GM21723 (cell line): Measurements from ENCODE around the gene LBHD2.

ENCODE experiments used
- ATAC-seq: cut with Tn5 transposase; IDR thresholded peaks from one replicate; pipeline ENCODE4 v1.9.1; 2021; ENCODE audit warnings: mild to moderate bottlenecking, moderate library complexity; ENCODE audit not compliant: unreplicated experiment

LBHD2 gene

DNA sequence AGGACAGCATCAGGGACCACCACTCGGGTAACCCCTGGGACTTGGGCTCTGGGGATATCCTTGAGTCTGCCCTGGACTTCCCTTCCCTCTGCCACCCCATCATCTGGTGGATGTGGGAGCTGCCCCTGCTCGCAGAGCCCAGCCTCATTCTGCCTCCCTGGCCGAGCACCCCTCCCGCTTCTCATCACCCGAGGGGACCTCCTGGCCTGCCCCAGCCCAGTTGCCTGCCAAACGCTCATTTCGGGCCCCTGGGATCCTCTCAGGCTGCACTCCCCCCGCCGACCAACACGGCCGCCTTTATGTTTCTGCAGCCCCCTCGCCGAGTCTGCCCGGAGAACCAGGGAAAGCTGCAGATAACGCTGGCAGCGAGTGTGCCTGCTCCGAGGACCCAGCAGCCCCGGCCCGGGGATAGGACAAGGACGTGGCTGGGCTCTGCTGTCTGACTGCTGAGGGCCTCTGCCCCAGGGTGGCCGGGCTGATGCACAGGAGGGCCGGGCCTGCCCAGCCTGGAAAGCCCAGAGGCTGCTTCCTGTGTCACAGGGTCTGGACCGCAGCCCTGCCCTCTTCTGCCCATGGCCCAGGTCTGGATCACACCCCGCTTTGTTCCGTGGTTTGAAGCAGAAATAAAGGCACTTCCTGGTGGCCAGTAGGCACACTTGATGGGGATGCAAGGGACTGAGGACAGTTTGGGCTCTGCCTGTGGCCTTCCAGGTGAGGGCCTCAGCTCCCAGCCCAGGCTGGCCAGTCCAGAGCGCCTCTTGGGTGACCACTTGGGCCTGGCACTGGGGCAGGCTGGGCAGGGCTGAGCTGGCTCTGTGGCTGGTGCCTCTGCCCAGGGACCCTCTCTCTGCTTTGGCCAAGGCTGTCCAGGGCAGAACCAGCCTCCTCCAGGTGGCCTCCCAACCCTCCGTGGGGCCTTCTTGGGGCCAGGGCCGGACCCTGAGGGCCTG, 5.7 kb downstream of the LBHD2 start:
- ATAC-seq, result no peak

DNA sequence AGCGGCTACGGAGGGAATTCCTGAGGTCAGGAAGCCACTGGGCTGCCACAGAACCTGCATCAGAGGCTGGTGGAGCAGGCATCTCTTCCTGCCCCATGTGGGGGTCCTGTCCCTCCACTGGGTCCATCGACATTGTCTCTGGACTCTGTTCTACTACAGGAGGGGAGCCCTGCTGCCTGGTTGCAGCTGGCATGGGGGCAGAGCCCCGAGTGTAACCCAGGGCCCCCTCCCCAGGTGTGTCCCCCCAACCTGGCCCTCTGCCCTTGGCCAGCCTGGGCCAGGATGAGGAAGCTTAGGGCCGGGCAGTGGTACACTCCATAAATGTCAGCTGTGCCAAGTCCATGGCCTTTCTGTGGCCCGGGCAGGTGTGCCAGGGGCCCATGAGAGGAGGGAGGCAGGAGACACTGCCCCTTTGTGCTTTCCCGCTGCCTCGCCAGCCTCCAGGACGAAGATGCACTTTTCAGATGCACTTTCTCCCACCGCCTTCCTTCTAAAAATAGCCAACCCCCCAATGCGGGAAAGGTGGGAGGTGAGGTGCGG, 6.5 kb downstream of the LBHD2 start:
- no peak for ATAC-seq

DNA sequence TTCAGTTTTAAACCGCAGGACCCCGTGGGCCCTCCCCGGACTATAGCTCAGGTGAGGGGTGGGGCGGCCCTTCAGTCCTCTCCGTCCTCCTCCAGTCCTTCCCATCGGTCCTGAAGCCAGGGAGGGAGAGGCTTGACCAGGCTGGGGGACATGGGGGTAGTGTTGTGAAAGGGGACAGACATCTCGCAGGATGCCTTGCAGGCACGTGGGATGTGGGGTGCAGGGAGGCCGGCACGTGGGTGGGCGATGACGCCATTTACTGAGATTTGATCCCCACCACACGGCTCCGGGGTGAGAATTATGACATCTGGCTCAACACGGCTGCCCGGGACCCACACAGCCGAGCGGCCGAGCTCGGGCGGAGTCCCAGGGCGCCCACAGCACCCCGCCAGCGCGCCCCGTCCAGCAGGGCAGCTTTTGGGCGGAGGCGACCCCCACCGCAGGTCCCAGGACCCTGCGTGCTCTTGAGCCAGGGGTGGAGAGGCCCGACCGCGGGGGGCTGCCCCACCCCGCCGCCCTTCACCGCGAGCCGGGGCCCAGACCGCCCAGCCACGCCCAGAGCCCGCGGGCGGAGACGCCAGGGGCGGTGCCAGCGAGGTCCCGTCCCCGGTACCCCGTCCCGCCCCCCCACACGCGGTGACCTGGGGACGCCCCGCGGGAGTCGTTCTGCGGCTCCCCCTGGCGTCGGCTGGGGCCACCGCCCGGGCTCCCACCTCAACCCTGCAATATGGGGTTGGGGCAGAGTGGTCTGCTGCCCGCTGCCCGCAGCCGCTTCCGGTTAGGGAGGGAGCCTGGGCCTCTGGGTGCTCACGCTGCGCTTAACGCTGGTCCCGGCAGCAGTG, 7.3 kb downstream of the LBHD2 start:
- ATAC-seq, result peak; percentile 61

DNA sequence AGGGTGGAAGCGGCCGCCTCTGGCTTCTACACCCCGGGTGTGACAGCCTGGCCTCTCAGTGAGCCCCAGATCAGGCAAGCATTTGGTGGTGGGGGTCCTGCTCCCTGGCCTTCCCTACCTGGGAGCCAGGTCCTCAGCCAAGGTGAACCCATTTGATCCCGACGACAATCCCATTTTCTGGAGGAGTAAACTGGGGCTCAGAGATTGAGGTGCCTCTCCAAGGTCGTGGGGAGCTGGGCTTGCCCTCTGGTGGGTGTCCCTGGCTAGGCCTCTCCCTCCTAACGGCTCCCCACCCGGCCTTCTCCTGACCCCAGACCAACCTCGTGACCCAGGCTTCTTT, 7.8 kb downstream of the LBHD2 start:
- peak; percentile 18 for ATAC-seq

DNA sequence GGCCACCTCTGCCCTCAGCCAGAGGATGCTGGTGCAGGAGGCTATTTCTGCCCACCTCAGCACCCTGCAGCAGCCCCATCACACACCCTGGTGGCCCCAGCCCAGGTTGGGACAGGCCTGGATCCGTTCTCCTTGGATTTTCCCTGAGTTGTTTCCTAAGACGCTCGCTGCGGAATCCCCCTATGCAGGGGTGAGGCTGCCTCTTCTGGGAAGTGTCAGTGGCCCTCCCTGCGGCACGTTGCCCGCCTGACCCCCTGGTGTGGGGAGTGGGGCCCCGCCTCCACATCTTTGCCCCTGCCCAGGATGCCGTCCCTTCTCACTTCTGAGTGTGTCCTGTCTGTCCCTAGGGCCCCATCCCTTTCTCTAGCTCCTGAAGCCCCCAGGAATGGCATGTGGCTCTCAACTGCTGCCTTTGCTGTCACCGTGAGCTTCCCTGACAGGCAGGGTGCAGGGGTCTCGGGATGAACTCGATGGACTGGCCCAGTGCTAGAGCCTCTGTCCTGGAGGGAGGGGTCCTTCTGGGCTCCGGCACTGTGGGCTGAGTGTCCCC, 9.9 kb downstream of the LBHD2 start:
- ATAC-seq, result no peak

DNA sequence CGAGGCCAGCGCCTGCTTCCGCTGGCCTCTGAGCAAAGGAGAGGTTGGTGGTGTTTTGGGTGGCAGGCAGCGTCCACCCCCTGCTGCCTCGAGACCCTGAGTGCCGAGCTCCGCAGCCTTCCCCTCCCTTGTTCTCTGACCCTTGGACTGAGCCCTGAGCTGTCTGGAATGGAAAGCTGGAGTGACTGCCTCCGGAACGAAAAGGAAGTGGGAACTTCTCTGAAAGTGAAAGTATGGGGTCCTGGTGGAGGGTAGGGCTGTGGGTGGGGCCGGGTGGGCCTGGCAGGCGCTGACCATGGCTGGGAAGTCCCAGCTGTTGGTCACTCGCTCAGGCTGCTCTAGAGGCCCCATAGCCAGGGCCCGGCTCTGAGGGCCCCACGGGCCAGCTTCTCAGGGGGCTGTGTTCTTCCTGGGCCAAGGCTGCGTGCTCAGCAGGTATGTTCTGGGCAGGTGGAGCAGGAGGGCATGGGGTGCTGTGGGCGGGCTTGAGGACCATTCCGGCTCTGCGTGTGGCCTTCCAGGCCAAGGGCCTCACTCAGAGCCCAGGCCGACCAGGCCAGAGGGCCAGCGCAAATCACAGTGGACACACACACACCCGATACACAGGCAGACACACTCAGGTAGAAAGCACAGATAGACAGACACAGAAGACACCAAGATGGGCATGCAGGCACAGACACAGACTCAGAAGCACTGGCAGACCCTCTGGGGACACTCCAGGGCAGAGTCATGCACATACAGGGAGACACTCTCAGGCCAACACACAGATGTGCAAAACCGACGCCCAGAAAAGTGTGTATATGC, 10.6 kb downstream of the LBHD2 start, which contains the start of gene EXOC3L4:
EXOC3L4 (plus strand) TSS at position 320 of the 804 bp plus-strand sequence. CDS start 5,495 bp downstream, outside the sequence.
- ATAC-seq, result no peak

DNA sequence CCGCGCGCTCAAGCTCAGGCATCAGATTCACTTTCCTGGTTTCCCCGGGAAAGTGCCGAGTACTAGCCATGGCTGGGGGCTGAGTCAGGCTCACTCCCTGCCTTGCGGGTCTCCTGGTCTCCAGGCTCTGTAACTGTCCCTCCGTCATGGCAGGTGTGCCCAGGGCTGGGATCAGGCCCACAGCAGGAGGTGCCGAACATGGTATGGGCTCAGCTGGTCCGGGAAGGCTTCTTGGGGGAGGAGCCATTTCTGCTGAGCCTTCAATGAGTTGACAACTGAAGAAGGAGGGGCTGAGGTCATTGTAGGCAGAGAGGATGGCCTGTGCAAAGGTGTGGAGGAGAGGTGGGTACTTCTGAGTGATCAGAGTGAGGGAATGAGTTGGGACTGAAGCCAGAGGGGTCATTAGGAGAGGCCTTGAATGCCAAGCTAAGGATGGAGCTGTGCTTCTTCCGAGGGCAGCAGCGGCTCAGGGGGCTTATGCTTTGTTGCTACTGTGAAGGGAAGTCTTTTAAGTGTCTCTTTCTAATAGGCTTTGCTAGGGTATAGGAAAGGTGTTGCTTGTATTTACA, 11.3 kb downstream of the LBHD2 start:
- ATAC-seq, result no peak

DNA sequence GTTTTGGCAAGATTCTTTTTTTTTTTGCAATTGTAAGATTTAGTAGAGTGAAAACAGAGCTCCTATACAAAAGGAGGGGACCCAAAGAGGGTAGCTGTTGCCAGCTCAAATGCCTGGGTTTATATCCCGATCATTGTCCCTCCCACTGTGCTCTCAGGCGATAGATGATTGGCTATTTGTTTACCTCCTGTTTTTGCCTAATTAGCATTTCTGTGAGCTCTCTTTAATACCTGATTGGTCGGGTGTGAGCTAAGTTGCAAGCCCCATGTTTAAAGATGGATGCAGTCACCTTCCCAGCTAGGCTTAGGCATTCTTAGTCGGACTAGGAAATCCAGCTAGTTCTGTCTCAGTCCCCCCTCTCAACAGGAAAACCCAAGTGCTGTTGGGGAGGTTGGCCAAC, 12.4 kb downstream of the LBHD2 start:
- no peak for ATAC-seq

DNA sequence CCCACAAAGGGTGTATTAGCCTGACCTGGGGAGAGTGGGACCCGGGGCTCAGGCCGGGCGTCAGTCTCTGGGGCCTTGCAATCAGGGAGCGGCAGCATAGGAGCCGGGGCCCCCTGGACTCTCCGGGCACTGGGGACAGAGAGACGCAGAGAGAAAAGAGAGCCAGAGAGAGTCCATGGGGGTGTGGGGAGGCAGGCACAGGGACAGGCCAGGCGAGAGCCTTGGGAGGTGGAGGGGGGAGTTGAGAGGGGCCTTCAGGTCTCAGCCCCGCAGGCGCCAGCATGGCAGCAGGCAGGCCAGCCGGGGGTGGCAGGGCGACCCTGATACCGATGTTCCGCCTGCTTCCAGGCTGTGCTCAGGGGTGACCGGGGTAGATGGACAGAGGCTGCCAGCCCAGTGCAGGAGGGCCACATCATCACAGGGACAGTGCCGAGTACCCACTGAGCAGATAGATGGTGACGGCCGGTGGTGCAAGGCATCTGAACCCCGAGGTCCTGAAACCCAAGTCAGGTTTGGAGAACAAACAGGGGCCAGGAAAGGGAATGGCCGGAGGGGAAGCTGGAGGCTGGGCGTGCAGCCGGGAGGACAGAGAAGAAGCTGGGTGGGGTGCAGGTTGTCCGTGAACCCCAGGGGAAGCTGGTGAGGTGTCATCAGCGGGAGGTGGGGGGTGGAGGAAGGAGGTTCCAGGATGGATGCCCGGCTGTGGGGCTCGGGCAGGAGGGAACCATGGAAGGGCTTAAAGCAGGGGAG, 13.4 kb downstream of the LBHD2 start:
- ATAC-seq, result no peak

DNA sequence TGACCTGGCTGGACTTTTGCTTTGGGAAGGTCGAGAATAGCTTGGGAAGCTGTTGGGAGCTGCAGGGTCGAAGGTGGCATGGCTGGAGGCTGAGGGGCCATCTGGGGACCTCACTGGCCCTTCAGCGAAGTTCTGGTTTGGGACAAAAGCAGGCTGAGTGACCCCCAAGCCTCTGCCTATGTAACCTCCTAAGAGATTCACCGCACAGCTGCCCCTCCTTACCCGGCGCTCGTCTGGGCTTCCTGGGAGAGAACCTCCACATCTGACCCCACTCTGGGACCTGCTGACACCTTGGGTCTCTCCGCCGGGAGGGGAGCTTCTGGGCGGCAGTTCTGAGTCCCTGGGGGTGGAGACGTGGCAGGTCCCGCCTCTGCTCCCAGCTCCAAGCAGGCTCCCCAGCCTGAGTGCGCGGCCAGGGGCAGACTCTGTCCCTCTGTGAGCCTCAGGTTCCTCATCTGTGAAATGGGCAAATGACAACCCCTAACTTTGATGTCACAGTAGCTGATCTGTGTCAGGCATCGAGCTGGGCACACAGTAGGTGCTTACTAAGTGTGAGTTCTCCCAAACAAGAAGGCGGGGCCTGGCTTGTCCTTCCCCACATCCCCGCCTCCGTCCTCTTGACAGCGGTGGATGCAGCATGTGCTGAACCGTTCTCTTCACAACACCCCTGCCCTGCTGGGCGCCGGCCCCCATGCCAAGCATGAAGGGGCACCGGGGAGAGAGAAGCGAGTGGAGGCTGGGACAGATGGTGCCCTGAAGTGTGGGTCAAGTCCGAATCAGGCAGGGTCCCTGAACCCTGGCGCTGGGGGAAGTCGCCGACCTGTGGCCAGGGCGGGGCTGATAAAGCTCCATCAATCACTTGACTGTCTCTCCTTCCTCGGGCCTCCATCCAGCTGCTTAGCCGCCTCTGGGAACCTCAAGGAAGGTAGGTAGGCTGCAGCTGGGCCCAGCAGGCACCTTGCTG, 14.3 kb downstream of the LBHD2 start:
- ATAC-seq, result no peak

DNA sequence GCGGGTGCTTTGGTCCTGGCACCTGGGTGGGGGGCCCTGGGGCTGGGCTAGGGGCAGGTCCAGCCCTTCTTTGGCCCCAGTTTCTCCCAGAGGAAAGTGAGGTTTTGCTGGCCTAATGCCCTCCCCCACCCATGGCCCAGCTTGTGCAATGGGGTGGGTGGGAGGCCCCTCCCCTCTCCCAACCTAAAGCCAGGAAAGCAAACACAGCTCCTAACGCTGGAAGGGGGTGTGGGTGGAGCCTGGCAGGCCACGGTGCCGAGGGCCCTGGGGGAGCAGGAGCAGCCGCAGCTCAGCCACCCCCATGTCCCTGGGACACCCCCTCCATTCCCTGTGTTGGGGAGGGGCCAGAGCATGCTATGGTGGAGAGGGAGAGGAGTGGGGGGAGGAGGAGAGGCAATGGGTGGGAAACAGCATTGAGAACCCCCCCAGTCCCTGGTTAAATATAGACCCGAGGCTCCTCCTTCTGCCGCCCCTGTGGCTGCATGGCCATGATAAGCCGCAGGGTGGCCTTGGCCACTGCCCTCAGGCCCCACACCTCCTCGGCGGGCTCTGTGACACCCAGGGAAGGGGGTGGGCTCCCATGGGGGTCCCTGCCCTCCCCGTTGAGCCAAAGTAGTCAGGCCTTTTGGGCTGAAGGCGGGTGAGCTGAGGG, 15.2 kb downstream of the LBHD2 start:
- ATAC-seq, result no peak

DNA sequence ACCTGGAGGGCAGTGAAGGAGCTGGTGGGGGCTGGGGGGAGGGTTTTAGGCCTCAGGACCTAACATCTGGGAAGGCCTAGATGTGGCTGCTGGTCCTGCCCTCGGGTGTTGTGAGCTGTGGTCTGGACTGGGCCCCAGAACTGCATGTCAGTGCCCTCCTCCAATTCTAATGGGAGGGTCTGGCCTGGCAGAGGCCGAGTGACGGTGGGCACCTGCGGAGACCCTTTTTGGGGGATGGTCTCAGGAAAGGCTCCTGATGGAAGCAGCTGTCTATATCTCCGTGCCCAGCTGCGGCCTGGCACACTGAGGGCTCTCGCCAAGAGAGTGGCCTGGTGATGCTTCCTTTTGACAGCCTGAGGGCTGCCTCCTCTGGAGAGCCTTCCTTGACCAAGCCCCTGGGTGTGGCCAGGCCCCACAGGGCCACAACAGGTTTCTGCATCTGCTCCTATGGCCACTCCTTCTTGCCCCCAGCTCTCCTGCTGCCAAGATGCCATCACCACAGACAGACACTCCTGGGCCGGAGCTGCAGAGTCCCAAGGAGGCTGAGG, 15.8 kb downstream of the LBHD2 start:
- ATAC-seq, result no peak

DNA sequence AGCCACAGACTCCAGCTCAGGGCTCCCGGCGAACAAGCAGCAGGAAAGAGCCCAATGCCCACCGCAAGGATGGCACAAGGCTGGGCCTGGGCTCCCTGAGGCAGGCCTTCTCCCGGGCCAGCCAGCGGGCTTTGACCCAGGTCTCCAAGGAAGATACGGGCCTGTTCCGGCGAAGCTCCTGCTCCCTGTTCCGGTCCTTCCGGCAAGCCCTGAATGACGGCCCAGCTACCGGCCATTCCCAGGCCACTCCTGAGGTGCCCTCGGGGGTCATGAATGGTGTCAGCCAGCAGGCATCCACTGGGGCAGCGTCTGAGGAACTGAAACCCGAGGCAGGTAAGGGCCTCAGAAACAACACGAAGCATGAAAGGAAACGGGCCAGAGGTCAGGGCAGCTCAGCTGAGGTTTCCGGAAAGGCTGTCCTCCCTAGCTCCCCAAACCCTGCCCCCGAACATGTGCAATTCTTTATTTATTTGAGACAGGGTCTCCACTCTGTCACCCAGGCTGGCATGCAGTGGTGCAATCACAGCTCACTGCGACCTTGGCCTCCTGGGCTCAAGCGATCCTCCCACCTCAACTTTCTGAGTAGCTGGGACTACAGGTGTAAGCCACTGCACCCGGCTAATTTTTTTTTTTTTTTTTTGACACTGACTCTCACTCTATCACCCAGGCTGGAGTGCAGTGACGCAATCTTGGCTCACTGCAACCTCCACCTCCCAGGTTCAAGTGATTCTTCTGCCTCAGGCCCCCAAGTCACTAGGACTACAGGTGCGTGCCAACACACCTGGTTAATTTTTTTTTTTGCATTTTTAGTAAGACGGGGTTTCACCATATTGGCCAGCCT, 16.5 kb downstream of the LBHD2 start:
- no peak for ATAC-seq

DNA sequence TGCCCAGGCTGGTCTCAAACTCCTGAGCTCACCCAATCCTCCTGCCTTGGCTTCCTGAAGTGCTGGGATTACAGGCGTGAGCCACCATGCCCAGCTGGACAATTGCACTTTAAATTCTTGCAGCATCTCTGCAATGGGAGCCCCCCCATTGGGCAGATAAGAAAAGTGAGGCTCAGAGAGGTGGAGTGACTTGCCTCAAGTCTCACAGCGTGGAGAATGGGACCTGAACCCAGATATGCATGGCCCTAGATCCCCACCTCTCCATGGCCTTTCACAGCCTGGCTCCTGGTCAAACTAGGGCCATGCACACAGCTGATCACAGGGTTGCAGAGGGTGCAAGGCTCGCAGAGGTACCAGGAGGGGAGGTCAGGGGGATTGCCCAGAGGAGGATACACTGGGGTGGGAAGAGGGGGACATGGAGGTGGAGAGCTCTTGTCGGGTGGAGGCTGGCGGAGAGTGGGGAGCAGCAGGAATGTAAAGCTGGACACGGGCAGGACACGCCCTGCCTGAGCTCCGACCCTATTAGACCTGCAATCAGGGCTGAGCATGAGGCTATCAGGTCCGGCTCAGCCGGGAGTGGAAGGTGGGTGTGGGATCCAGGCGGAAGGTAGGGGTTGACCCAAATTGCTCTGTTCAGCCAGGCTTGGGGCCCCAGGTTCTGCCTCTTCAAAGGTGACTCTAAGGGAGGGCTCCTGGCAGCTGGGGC, 17.4 kb downstream of the LBHD2 start:
- ATAC-seq, result no peak

DNA sequence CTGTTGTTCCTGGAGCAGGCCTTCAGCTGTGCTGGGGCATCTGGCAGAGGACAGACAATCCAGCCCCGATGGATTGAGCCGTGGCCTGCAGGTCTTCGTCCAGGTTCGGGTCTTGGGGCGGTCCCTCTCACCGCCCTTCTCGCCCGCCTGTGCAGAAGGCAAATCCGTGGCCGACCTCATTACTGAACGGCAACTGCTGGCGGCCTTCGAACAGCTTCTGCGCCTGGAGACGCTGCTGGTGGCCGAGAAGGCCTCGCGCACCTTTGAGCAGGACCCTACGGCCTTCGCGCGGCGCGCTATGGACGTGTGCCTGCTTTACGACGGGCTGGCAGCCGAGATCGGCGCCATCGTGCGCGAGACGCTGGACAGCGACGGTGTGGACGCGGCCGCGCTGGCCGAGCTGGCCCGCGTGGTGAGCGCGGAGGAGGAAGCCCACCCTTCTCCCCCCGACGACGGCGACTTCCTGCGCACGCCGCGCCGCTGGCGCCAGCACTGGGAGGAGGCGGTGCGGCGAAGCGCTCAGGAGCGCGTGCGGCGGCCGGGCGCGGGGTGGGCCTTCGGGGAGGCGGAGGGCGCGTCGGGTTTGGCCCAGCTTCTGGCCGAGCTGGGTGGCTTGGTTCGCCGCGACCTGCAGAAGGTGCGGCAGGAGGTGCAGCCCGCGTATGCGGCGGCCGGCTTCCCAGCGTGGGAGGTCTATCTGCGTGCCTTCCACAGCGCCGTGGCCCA, 18.1 kb downstream of the LBHD2 start:
- ATAC-seq, result no peak
